Measurements from ENCODE around the gene DYSF. TPM values are rescaled to one million over a fixed set of nuclear protein-coding genes. Genes with fewer than 3 reads are reported as not detected.

DYSF gene
- polyA plus RNA-seq, 4 donors: 9.9 to 18.5 (median 17.1) TPM

DNA sequence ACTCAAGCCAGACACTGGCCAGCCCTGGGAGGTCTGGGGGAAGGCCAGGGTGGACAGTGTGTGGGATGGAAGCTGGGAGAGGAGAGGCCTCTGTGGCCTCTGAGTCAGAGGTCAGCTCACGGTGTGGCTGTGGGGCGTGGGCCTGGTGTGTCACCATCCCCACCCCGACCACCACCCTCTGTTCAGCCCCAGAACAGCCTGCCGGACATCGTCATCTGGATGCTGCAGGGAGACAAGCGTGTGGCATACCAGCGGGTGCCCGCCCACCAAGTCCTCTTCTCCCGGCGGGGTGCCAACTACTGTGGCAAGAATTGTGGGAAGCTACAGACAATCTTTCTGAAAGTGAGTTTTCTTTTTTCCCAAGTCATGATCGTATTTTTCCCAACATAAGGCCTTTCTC is 110.5 kb downstream of the DYSF start:
- DNase-seq (ENCODE audit: low read depth in 4 of 4, low spot score in 3 of 4): no peak

DNA sequence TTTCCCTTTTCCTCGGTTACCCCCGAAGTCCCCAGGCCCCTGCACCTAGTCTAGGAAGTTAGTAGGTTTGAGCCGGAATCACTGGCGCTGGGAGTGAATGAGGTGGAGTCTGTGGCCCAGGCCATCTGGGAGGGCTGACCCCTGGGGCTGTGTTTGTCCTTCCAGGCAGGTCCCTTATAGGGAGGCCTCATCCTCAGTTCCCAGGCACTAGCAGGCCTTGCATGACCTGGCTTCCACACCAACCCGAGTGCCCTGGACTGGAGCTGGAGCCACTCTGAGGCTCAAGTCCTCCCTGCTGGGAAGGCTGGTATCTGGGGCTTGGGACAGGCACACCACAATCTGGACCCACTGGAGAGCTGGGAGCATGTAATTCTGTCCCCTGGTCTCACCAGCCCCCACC is 111.0 kb downstream of the DYSF start:
- DNase-seq (ENCODE audit: low read depth in 4 of 4, low spot score in 3 of 4): no peak

DNA sequence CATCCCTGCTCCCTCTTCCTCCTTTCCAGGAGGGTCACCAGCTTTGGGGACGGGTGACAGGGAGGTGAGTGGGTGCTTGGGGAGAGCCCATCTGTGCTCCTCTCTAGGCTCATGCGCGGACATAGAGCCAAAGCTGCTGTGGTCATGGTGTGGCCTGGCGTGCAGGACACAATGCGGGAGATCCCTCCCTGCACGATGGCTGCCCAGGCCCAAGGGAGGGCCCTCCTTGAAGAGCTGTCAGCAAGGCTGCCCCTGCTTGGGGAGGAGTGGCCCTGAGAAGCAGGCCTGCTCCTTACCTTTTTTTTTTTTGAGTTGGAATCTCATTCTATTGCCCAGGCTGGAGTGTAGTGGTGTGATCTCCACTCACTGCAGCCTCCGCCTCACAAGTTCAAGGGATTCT is 111.4 kb downstream of the DYSF start:
- DNase-seq (ENCODE audit: low read depth in 4 of 4, low spot score in 3 of 4): no peak

DNA sequence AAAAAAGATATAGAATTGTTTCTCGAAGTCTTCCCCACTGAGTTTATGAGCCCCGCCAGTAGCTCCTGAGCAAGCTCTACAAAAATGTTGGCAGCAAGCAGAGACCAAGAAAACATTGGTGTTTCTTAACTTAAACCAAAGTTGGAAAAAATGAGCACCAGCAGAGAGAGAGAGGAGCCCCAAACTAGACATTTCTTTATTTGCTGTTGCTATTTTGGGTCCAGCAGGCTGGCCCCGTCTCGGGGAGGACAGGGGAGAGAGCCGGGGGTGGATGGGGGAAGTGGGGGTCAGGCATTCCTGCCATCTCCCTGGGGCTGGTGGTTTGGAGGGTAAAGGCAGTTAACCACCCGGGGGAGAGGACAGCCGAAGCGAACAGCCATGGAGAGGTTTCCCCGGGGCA is 113.0 kb downstream of the DYSF start:
- DNase-seq (ENCODE audit: low read depth in 4 of 4, low spot score in 3 of 4): no peak

DNA sequence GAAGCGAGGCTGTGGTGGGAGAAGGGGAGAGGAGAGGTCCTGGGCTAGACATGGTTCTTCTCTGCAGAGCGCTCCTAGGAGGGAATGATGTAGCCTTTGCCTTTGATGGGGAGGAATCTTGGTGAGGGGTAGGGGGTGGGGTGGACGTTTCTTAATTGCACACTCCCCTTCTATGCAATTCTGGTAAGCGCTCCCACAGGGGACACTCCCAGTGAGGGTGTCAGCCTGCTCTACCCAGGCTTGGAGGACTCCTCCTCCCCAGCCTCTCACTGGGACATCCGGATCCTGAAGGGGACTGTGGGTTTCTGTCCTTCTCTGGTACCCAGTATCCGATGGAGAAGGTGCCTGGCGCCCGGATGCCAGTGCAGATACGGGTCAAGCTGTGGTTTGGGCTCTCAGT is 114.3 kb downstream of the DYSF start:
- no peak for DNase-seq (ENCODE audit: low read depth in 4 of 4, low spot score in 3 of 4)

DNA sequence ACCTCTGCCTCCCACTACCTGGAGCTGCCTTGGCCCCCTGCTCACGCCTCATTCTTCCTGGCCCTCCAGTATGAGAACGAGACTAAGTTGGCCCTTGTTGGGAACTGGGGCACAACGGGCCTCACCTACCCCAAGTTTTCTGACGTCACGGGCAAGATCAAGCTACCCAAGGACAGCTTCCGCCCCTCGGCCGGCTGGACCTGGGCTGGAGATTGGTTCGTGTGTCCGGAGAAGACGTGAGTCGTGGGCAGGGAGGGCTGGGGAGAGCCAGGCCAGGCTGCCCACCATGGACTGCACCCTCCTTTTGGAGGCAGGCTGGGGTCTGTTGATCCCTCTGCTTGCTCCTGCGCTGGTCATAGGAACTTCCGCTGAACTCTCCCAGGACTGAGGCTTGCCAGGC is 114.7 kb downstream of the DYSF start:
- DNase-seq (ENCODE audit: low read depth in 4 of 4, low spot score in 3 of 4): no peak

DNA sequence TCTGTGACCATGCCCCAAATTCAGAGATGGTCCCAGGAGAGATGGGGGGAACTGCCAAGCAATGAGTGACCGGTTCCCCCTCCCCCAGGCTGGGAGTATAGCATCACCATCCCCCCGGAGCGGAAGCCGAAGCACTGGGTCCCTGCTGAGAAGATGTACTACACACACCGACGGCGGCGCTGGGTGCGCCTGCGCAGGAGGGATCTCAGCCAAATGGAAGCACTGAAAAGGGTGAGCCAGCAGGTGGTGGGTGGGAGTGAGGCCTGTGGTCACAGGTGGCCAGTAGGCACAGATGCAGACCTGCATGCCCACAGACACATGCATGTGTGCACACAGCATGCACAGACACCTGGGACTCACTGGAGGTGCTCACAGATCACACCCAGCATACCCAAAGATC is 117.2 kb downstream of the DYSF start:
- no peak for DNase-seq (ENCODE audit: low read depth in 4 of 4, low spot score in 3 of 4)

DNA sequence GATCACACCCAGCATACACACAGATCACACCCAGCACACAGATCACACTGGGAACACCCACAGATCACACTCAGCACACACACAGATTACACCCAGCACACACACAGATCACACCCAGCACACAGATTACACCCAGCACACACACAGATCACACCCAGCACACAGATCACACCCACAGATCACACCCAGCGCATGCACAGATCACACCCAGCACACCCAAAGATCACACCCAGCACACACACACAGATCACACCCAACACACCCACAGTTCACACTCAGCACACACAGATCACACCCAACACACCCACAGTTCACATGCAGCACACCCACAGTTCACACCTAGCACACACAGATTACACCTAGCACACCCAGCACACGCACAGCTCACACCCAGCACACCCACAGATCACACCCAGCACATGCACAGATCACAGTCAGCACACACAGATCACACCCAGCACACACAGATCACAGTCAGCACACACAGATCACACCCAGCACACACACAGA is 117.6 kb downstream of the DYSF start:
- no peak for DNase-seq (ENCODE audit: low read depth in 4 of 4, low spot score in 3 of 4)

DNA sequence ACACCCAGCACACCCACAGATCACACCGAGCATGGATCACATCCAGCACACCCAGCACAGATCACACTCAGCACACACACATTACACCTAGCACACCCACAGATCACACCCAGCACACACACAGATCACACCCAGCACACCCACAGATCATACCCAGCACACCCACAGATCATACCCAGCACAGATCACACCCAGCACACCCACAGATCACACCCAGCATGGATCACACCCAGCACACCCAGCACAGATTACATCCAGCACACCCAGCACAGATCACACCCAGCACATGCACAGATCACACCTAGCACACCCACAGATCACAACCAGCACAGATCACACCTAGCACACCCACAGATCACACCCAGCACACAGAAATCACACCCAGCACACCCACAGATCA is 118.6 kb downstream of the DYSF start:
- DNase-seq (ENCODE audit: low read depth in 4 of 4, low spot score in 3 of 4): no peak

DNA sequence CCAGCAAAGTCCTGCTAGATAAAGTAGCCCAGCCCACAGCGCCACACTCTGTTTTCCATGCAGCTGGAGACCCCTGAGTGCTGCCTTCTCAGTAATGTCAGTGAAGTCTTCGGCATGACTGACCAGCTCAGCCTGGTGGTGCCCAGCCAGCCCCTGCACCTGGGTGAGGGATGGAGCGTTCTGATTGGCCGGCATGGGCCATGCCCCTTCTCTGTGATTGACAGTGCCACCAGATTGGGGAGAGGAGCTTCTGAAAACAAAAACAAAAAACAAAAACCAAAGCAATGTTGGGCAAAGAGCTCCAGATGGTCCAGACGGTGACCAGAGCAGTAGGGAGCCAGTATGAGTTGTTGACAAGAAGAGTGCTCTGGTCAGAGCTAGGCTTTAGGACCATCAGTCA is 122.6 kb downstream of the DYSF start:
- no peak for DNase-seq (ENCODE audit: low read depth in 4 of 4, low spot score in 3 of 4)

DNA sequence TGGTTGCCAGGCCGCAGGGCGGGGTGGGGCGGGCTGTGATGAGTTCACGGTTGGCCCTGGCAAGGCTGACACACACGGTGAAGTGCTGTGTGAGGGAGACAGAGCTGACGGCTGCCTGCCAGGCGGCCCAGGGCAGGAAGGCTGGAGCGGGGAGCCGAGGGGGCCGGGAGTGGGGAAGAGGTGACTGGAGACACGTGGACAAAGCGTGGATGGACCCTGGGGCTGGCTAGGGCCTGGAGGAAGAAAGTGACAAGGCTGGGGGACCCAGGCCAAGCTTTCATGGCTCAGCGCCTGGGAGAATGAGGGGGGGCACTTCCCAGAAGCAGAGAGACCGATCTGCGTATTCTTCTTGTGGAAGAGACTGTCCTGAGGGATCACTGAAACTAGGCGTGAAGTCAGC is 123.2 kb downstream of the DYSF start:
- no peak for DNase-seq (ENCODE audit: low read depth in 4 of 4, low spot score in 3 of 4)

DNA sequence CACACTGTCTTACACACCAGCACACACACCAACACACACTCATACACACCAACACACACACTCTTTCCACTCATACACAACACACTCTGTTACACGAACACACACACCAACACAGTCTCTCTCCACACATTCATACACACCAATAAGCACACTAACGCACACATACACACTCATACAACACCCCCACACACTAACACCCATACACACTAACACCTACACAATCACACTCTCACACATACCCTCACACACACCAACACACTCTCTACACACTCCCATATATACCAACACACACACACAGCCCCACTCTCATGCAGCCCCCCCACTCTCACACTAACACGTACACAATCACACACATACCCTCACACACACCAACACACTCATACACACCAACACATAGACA is 123.8 kb downstream of the DYSF start:
- no peak for DNase-seq (ENCODE audit: low read depth in 4 of 4, low spot score in 3 of 4)

DNA sequence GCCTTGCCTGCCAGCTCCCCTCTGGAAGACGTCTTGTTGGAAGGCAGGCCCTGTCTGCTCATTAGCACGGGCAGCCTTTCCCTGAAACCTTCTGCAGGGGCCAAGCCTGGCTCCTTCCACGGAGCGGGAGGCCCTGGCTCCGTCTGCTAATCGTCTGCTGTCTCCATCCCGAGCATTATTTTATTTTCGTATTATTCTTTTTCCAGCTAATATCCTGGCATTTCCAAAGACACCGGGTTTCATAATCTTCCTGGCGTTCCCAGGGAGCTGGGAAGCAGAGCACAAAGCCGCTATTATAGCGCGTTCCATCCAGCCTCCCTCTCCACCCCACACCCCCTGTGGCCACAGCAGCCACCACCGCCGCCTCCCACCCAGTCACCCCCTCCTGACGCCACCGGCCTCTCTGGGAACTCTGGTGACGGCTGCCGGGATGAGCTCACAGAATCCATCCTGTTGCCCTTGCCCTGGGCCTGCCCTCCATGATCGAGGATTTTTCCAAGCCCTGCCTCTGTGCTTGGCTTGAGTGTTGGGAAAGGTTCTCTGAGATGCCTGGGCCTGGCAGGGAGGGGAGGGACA is 125.5 kb downstream of the DYSF start:
- DNase-seq (ENCODE audit: low read depth in 4 of 4, low spot score in 3 of 4): no peak

DNA sequence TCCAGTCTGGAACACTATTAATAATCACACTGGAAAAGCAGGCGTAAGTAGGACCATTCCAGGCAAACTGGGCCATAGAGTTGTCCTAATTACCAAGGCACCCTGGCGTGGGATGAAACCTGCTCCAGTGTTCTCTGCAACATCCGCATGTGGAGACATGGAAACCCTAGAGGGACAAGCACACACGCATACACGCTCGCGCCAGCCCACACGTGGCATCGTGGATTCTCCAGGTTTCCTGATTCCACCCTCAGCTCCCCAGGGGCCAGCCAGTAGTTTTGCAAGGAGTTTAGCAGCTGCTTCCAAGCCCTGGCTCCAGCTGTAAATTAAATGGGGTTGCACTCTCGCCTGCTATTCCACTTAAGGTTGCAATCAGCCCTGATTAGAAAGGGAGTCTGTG is 127.7 kb downstream of the DYSF start:
- DNase-seq (ENCODE audit: low read depth in 4 of 4, low spot score in 3 of 4): no peak

DNA sequence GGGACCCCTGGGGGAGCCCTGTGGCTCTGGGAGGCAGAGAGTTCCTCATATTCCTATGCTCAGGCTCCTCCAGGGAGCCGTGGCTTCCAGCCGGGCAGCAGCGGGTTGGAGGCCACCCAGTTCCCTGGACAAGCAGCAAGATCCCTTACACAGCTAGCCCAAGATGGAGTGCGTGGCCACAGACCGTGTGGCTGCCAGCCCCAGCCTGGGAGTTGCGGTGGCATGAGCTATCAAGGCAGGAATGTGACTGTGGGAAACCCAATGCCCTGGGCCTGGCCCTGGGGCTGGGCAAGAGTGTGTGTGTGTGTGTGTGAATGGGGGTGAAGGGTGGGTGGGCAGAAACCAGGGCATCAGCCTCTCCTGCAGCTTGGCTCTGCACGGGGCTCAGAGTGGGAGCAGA is 130.5 kb downstream of the DYSF start:
- no peak for DNase-seq (ENCODE audit: low read depth in 4 of 4, low spot score in 3 of 4)

DNA sequence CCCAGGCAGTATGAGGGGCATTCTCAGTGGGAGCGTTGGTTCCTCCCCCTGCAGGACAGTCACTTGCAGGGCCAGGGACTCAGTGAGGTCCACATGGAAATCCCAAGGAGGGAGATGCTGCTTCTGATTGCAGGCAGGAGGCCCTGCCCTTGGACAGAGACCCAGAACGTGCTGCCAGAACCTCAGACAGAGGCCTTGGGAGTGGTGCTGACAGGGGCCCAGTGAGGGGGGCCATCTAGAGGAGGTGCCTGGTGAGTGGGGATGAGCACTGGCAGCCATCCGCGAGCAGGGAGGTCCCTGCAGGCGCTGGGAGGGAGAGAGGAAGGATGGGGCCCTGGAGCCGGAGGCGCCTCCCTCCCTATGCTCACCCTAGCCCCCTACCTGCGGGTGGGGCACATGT is 133.1 kb downstream of the DYSF start:
- DNase-seq (ENCODE audit: low read depth in 4 of 4, low spot score in 3 of 4): no peak

DNA sequence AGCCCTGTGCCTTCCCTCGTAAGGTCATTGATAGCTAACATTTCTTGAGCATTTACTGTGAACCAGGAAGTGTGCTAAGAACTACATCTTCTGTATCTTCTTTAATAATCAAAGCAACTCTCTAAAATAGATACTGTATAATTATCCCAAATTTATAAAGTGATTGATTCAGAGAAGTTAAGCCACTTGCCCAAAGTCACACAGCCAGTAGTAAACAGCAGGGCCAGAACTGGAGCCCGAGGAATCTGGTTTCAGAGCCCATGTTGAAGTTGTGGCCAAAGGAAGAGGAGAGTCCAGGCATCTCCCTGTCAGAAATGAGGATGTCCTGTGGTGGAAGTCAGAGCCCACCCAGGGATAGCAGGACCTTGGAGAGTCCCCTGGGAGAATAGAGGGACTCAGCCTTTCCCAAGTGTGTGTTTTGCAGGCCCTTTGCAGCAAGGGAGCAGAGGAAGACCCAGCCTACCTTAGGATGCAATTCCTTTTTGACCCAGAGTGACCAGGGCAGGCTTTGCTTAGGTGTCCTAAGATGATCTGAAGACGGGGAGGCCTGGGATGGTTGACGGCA is 134.2 kb downstream of the DYSF start:
- DNase-seq (ENCODE audit: low read depth in 4 of 4, low spot score in 3 of 4): no peak

DNA sequence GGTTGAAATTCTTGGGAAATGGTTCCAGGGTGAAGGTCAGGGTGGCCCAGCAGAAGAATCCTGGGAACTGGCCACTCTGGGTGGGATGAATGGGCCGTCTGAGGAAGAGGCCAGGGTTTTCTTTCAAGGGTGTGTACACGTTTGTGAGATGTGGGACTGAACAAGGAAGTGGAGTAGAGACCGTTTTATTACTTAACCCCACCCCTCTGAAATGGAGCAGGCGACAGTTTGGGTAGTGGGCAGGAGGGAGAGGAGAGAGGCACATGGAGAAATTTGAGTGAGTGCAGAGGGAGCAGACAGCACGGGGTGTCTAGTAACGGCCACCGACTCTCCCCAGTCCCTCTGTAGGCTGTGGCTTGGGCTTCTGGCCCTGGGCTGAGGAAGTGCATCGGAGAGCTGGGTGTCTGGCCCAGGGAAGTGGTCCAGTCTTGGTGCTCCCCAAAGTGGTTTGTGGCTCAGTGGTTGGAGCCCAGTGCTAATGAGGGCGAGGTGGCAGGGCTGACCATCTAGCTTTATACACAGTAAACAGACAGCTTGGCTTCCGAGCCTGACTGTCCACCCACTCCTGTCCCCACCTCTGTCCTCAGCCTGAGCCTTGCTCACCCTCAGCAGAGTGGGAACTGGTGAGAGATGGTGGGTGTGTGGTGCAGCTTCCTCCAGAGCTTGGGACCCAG is 135.3 kb downstream of the DYSF start:
- DNase-seq (ENCODE audit: low read depth in 4 of 4, low spot score in 3 of 4): no peak

DNA sequence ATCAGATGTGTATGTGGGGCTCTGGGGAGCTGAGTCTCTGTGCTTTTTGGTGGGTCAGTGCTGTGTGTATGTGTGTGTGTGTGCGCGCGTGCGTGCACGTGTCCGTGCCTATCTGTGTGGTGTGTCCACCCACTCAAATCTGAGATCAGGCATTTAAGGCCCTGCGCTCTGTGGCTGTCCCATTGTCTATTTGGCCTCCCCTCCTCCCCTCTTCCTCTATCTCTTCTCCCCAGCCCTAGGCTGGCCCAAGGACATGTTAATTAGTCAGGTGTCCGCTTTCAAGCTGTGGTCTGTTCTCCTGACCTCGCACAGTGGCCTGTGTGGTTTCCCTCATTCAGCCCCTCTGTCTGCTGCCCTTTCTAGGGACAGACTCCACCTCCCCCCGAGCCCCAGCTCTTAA is 136.4 kb downstream of the DYSF start:
- no peak for DNase-seq (ENCODE audit: low read depth in 4 of 4, low spot score in 3 of 4)

DNA sequence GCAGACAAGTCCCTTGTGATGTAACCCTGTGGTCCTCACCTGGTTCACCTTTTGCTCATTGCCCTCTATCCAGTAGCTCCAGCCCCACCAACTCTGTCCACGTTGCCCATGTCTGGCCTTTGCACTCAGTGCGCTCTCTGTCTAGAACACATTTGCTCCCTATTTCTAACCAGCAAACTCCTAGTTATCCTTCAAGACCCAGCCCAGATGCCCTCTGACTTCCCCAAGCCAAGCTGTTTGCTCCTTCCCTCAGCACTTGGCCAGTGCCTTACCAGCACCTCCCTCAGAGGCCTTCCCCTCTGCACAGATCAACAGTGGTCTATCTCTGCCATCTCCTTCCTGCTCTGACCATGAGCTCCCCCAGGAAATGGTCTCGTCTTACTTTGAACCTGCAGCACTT is 137.7 kb downstream of the DYSF start:
- DNase-seq (ENCODE audit: low read depth in 4 of 4, low spot score in 3 of 4): no peak

DNA sequence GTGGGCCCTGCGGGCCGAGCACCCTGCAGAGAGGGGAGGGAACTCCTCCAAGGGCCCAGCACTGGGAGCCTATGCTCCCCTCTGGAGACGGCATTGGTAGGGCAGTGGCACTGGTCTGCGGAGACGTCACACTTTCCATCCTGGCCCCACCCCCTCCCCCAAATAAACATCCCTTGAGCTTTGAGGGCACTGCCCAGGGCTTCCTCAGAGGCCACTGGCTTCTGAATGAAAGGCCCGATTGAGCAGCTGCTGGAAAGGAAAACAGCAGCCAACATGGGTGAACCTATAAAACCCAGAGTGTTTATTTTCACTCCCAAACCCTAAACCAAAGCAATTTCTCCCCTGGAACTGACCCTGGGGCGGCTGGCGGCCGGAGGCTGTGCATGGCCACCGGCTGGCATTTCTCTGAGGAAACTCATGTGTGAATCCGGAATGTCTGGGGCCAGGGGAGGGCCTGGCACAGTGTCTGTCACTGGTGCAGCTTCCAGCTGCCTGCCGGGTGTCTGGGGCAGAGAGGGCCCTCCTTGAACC is 138.9 kb downstream of the DYSF start:
- no peak for DNase-seq (ENCODE audit: low read depth in 4 of 4, low spot score in 3 of 4)

DNA sequence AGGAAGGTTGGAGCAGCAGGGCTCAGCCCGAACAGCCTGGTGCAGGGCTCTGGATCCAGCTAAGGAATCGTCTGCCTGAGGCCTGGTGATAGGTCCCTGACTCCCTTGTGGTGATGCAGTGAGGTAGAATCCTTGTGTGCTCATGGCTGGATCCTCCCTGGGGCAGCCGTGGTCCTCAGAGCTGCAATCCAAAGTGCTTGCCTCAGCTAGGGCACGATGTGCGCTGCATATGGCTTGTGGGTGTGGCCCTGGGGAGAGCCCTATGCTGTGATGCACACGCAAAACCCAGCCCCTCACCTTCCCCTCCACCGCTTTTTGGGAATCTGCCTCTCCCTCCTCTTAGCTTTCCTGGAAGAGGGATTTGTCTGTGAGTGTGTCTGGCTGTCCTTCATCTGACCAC is 142.2 kb downstream of the DYSF start:
- no peak for DNase-seq (ENCODE audit: low read depth in 4 of 4, low spot score in 3 of 4)
